NOMO-1 treated with DMSO at 0.1 percent for 48 hours (cell line): ENCODE measurements around the gene PJA1.

ENCODE experiments used
- DNase-seq: peaks from one replicate; lab custom pipeline; 2025; ENCODE audit not compliant: unreplicated experiment; lab: John Stamatoyannopoulos, UW

Gene PJA1

GRCh38 chrX:69165087-69165651, at the start of gene PJA1:
Gene PJA1 (minus strand): TSS chrX:69165453. CDS start chrX:69163073, 2,380 bp downstream.
- peak; percentile 65 for DNase-seq

GRCh38 chrX:69214463-69214862, 49.2 kb upstream of the PJA1 start:
- no peak for DNase-seq

- DNase-seq, result no peak
Observed at GRCh38 chrX:69211701-69212100, 46.4 kb upstream of the PJA1 start.

GRCh38 chrX:69210581-69210980, 45.3 kb upstream of the PJA1 start:
- DNase-seq, result no peak

- DNase-seq, result no peak
Observed at GRCh38 chrX:69207216-69207615, 42.0 kb upstream of the PJA1 start.

- DNase-seq, result no peak
Observed at GRCh38 chrX:69203638-69204037, 38.4 kb upstream of the PJA1 start.

- DNase-seq, result no peak
Observed at GRCh38 chrX:69197690-69198089, 32.4 kb upstream of the PJA1 start.

GRCh38 chrX:69196666-69197065, 31.4 kb upstream of the PJA1 start:
- DNase-seq, result no peak

GRCh38 chrX:69195810-69196209, 30.6 kb upstream of the PJA1 start:
- DNase-seq, result no peak

- DNase-seq, result no peak
Observed at GRCh38 chrX:69195192-69195591, 29.9 kb upstream of the PJA1 start.

GRCh38 chrX:69192603-69193002, 27.4 kb upstream of the PJA1 start:
- no peak for DNase-seq

GRCh38 chrX:69189576-69190371, 24.5 kb upstream of the PJA1 start:
- no peak for DNase-seq

- no peak for DNase-seq
Observed at GRCh38 chrX:69186651-69187050, 21.4 kb upstream of the PJA1 start.

- no peak for DNase-seq
Observed at GRCh38 chrX:69185886-69186285, 20.6 kb upstream of the PJA1 start.

- DNase-seq, result no peak
Observed at GRCh38 chrX:69185141-69185540, 19.9 kb upstream of the PJA1 start.

- no peak for DNase-seq
Observed at GRCh38 chrX:69182818-69183380, 17.6 kb upstream of the PJA1 start.

- no peak for DNase-seq
Observed at GRCh38 chrX:69179380-69179911, 14.2 kb upstream of the PJA1 start.

- no peak for DNase-seq
Observed at GRCh38 chrX:69178592-69178991, 13.3 kb upstream of the PJA1 start.

- DNase-seq, result no peak
Observed at GRCh38 chrX:69177511-69178162, 12.4 kb upstream of the PJA1 start.

- DNase-seq, result no peak
Observed at GRCh38 chrX:69176053-69176452, 10.8 kb upstream of the PJA1 start.

- DNase-seq, result no peak
Observed at GRCh38 chrX:69173906-69174305, 8.7 kb upstream of the PJA1 start.

GRCh38 chrX:69172937-69173336, 7.7 kb upstream of the PJA1 start:
- DNase-seq, result no peak
